DMS79 treated with DMSO at 0.1 percent for 48 hours (cell line): ENCODE results near the gene TCF12.
"Not testable (repeated sequence)": the region's sequence is repeated elsewhere in the genome, so short reads cannot be mapped to it uniquely, and the experiment has no call there.

Experiments
- DNase-seq: peaks from one replicate; lab custom pipeline; 2025; lab: John Stamatoyannopoulos, UW

The TCF12 gene

GRCh38 chr15:56948000-56948763 is 29.7 kb downstream of the TCF12 start:
- DNase-seq, result no peak

GRCh38 chr15:56948764-56949101 is 30.3 kb downstream of the TCF12 start:
- DNase-seq, result no peak

GRCh38 chr15:56950979-56951378 is 32.5 kb downstream of the TCF12 start:
- DNase-seq, result no peak

- no peak for DNase-seq
These were observed 35.3 kb downstream of the TCF12 start for GRCh38 chr15:56953790-56954189.

GRCh38 chr15:56955011-56955410 is 36.6 kb downstream of the TCF12 start:
- not testable (repeated sequence) for DNase-seq

GRCh38 chr15:56956538-56956937 is 38.1 kb downstream of the TCF12 start:
- no peak for DNase-seq

- DNase-seq, result no peak
These were observed 39.5 kb downstream of the TCF12 start for GRCh38 chr15:56957812-56958406.

GRCh38 chr15:56959318-56959648 is 40.8 kb downstream of the TCF12 start:
- DNase-seq, result no peak

- DNase-seq, result no peak
These were observed 41.7 kb downstream of the TCF12 start for GRCh38 chr15:56960116-56960515.

- DNase-seq, result no peak
These were observed 44.7 kb downstream of the TCF12 start for GRCh38 chr15:56963126-56963525.

- DNase-seq, result no peak
These were observed 45.3 kb downstream of the TCF12 start for GRCh38 chr15:56963710-56964109.

- DNase-seq, result no peak
These were observed 45.7 kb downstream of the TCF12 start for GRCh38 chr15:56964182-56964581.

- no peak for DNase-seq
These were observed 47.0 kb downstream of the TCF12 start for GRCh38 chr15:56965231-56966013.

- no peak for DNase-seq
These were observed 48.9 kb downstream of the TCF12 start for GRCh38 chr15:56967336-56967735.

GRCh38 chr15:56968256-56968655 is 49.8 kb downstream of the TCF12 start:
- no peak for DNase-seq

GRCh38 chr15:56968821-56969220 is 50.4 kb downstream of the TCF12 start:
- no peak for DNase-seq

GRCh38 chr15:56969265-56969895 is 50.9 kb downstream of the TCF12 start:
- DNase-seq, result no peak

- no peak for DNase-seq
These were observed 53.1 kb downstream of the TCF12 start for GRCh38 chr15:56971571-56971970.

GRCh38 chr15:56972016-56972415 is 53.6 kb downstream of the TCF12 start:
- DNase-seq, result no peak

GRCh38 chr15:56972426-56972825 is 54.0 kb downstream of the TCF12 start:
- no peak for DNase-seq

- DNase-seq, result no peak
These were observed 55.0 kb downstream of the TCF12 start for GRCh38 chr15:56973463-56973862.

- DNase-seq, result no peak
These were observed 58.8 kb downstream of the TCF12 start for GRCh38 chr15:56977232-56977631.
